Measurements from ENCODE around the gene SCYL1. TPM values are rescaled to one million over a fixed set of nuclear protein-coding genes. Genes with fewer than 3 reads are reported as not detected.
A peak's percentile ranks its signal among the peaks of the same experiment; 100 is the strongest.

SCYL1 gene
- 33.4 TPM for polyA plus RNA-seq (2012; ENCODE audit: low read depth, missing spikeins)

- DNase-seq (ENCODE audit: insufficient read length, low spot score) = peak; percentile 86
- TF ChIP-seq POLR2A (IDR thresholded peaks at IDR 0.05; ENCODE audit: low read depth, low read length) (no peak), POU2F2 (IDR thresholded peaks at IDR 0.05; ENCODE audit: low read depth, low read length) (no peak), TAF1 (IDR thresholded peaks at IDR 0.05; ENCODE audit: low read depth, low read length) (no peak), SPI1 (IDR thresholded peaks at IDR 0.05; ENCODE audit: low read depth, low read length) (no peak), PAX5 (IDR thresholded peaks at IDR 0.05; ENCODE audit: insufficient read depth, low read length, severe bottlenecking) (no peak)
- FAIRE-seq = peak; percentile 68
Measured at GRCh38 chr11:65524741-65525545, at the start of gene SCYL1. TSS of gene SCYL1 (plus strand) at chr11:65525083. CDS start at chr11:65525154, 71 bp downstream.

DNA sequence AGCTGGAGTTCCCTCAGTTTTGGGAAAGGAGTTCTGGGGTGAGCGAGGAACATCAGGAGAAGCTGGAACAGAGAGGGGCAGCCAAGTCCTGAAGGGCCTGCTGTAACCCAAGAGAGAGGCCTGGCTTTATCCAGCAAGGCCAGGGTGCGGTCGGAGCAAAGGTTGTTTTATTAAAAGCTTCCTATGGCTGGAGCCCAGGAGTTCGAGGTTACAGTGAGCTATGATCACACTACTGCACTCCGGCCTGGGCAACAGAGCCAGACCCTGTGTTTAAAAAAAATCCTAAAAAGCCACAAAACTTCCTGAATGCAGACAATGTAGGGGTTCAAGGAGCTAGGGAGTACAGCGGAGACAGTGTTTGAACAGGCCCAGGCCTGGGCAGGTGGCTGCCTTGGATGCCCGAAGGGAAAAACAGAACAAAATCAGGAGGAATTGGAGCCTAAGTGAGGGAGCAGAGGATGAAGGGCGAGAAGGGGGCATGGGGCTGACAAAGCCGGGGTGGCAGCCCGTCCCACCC lies 48.2 kb upstream of the SCYL1 start:
- FAIRE-seq = no peak
- no peak for DNase-seq (ENCODE audit: insufficient read length, low spot score)
- TF ChIP-seq POLR2A (IDR thresholded peaks at IDR 0.05; ENCODE audit: low read depth, low read length) = peak; percentile 22; the same call in 1 of the 2 replicates
- no peak for TF ChIP-seq POLR2AphosphoS5 (IDR thresholded peaks at IDR 0.05; ENCODE audit: low read depth, low read length)

DNA sequence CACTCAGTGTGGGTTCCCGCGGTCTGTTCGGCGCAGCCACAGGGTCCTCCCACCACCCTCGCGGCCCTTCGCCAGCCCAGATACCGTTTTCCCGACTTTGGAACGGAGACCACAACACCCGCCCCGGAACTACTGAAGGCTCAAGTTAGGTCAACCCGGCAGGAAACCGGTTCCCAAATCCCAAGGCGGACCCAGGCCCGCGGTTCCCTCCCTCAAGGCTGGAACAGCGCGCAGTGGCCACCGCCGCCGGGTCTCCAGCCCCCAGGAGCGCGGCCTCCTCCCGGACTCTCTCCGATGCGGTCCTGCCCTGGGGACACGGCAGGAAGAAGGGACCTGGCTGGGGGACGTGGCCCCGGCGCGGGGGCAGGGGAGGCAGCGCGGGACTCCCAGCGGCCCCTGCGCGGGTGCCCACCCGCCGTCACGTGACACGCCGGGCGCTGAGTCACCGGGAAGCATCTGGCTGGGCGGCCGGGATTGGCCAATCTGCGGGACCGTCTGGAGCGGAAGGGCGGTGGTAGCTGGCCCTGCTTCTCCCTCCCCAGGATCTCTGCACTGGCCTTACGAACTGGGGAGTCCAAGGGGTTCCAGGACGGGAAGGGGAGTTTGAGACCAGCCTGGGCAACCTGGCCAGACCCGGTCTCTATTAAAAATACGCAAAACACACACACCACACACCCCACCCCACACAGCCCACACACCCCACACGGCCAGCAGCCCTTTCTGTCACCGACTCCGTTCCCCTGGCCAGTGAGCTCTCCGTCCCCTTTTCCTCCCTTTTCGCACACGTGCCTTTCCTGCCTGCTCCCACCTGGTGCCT lies 47.5 kb upstream of the SCYL1 start:
- peak; percentile 95 for FAIRE-seq
- DNase-seq (ENCODE audit: insufficient read length, low spot score) = peak; percentile 91
- peak; percentile 91 for TF ChIP-seq POLR2AphosphoS5 (IDR thresholded peaks at IDR 0.05; ENCODE audit: low read depth, low read length)
- peak; percentile 61 for TF ChIP-seq TAF1 (IDR thresholded peaks at IDR 0.05; ENCODE audit: low read depth, low read length)
- no peak for TF ChIP-seq PAX5 (IDR thresholded peaks at IDR 0.05; ENCODE audit: insufficient read depth, low read length, severe bottlenecking)
- no peak; the same call in 1 of the 2 replicates for TF ChIP-seq SPI1 (IDR thresholded peaks at IDR 0.05; ENCODE audit: low read depth, low read length)
- TF ChIP-seq POLR2A (IDR thresholded peaks at IDR 0.05; ENCODE audit: low read depth, low read length) = peak; percentile 82; the same call in 1 of the 2 replicates
- peak; percentile 71; the same call in 1 of the 2 replicates for TF ChIP-seq POU2F2 (IDR thresholded peaks at IDR 0.05; ENCODE audit: low read depth, low read length)

DNA sequence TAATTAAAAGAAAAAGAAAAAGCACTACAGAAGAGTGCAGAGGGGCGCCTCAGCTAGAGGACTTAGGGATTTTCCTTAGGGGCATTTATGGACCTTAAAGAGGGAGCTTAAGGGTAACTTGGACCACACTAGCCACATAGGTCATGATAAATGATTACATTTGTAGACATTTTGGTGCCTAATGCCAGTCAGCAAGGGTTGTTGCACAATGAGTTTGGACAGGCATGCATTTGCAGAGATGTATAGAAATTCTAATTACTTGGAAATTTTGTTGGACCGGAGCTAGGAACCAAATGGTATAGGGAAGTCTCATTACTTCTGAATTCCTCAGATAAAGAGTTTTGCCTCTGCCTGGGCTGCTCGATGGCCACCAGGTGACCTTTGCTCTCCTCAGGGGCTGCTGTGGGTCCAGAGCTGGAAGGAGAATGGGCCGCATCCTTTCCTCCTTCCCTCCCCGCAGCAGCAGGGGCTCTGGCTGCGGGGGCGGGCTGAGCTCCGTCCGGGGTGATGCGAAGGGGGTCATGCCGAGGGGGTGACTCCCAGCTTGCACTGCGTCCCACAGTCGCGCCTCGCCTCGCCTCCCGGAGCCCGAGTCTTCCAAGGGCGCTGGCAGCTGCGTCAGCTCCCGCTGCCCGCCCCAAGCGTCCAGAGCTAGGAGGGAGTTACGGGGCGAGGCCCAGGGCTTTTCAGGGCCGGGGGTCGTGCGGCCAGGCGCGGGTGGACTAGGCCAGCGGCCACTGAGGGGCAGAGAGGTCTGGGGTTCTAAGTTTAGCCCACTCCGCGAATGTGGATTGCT lies 46.3 kb upstream of the SCYL1 start:
- FAIRE-seq = no peak
- TF ChIP-seq TAF1 (IDR thresholded peaks at IDR 0.05; ENCODE audit: low read depth, low read length) = no peak
- no peak for TF ChIP-seq POU2F2 (IDR thresholded peaks at IDR 0.05; ENCODE audit: low read depth, low read length)
- TF ChIP-seq POLR2A (IDR thresholded peaks at IDR 0.05; ENCODE audit: low read depth, low read length) = no peak
- TF ChIP-seq PAX5 (IDR thresholded peaks at IDR 0.05; ENCODE audit: insufficient read depth, low read length, severe bottlenecking) = no peak
- TF ChIP-seq POLR2AphosphoS5 (IDR thresholded peaks at IDR 0.05; ENCODE audit: low read depth, low read length) = no peak
- TF ChIP-seq SPI1 (IDR thresholded peaks at IDR 0.05; ENCODE audit: low read depth, low read length) = no peak
- no peak for DNase-seq (ENCODE audit: insufficient read length, low spot score)

GRCh38 chr11:65479184-65480145 lies 45.4 kb upstream of the SCYL1 start:
- FAIRE-seq (no peak), DNase-seq (ENCODE audit: insufficient read length, low spot score) (no peak)
- TF ChIP-seq POU2F2 (IDR thresholded peaks at IDR 0.05; ENCODE audit: low read depth, low read length) (no peak), PAX5 (IDR thresholded peaks at IDR 0.05; ENCODE audit: insufficient read depth, low read length, severe bottlenecking) (no peak), TAF1 (IDR thresholded peaks at IDR 0.05; ENCODE audit: low read depth, low read length) (no peak), SPI1 (IDR thresholded peaks at IDR 0.05; ENCODE audit: low read depth, low read length) (no peak), POLR2AphosphoS5 (IDR thresholded peaks at IDR 0.05; ENCODE audit: low read depth, low read length) (no peak), POLR2A (IDR thresholded peaks at IDR 0.05; ENCODE audit: low read depth, low read length) (no peak)

DNA sequence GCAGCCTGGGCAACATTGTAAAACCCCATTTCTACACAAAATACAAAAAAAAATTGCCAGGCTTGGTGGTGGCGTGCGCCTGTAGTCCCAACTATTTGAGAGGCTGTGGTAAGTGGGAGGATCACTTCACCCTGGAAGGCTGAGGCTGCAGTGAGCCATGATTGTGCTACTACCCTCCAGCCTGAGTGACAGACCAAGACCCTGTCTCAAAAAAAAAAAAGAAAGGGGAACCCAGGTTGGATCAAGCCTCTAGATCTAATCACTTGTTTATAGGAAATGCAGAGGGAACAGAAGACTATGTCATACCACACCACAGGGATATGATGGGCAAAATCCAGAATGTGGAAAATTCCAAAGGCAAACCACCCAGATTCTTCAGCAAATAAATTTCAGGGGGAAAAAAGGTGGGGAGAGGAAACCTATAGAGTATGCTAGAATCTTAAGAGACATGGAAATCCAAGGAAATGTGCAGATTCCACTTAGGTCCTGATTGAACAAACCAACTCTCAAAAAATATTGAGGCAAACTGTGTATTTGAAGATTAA lies 42.5 kb upstream of the SCYL1 start:
- TF ChIP-seq POU2F2 (IDR thresholded peaks at IDR 0.05; ENCODE audit: low read depth, low read length) (no peak), POLR2A (IDR thresholded peaks at IDR 0.05; ENCODE audit: low read depth, low read length) (no peak), POLR2AphosphoS5 (IDR thresholded peaks at IDR 0.05; ENCODE audit: low read depth, low read length) (no peak), SPI1 (IDR thresholded peaks at IDR 0.05; ENCODE audit: low read depth, low read length) (no peak), PAX5 (IDR thresholded peaks at IDR 0.05; ENCODE audit: insufficient read depth, low read length, severe bottlenecking) (no peak), TAF1 (IDR thresholded peaks at IDR 0.05; ENCODE audit: low read depth, low read length) (no peak)
- no peak for DNase-seq (ENCODE audit: insufficient read length, low spot score)
- FAIRE-seq = no peak

- TF ChIP-seq TAF1 (IDR thresholded peaks at IDR 0.05; ENCODE audit: low read depth, low read length) (no peak), PAX5 (IDR thresholded peaks at IDR 0.05; ENCODE audit: insufficient read depth, low read length, severe bottlenecking) (no peak), SPI1 (IDR thresholded peaks at IDR 0.05; ENCODE audit: low read depth, low read length) (no peak), POLR2AphosphoS5 (IDR thresholded peaks at IDR 0.05; ENCODE audit: low read depth, low read length) (no peak), POLR2A (IDR thresholded peaks at IDR 0.05; ENCODE audit: low read depth, low read length) (no peak)
- FAIRE-seq (no peak), DNase-seq (ENCODE audit: insufficient read length, low spot score) (no peak)
Measured at GRCh38 chr11:65485920-65486219, 39.0 kb upstream of the SCYL1 start.
